Measurements from ENCODE around the gene AK9.

AK9 gene

GRCh38 chr6:109695468-109695867 is 4.5 kb upstream of the AK9 start:
- DNase-seq = no peak

- no peak for DNase-seq
Observed at GRCh38 chr6:109693111-109693510, 2.1 kb upstream of the AK9 start.

GRCh38 chr6:109690373-109690736 is 647 bp downstream of the AK9 start:
- DNase-seq = peak; percentile 69

GRCh38 chr6:109687271-109687761 is 3.7 kb downstream of the AK9 start:
- peak; percentile 64 for DNase-seq

GRCh38 chr6:109686566-109687265 is 4.3 kb downstream of the AK9 start:
- no peak for DNase-seq

- DNase-seq = peak; percentile 83
Observed at GRCh38 chr6:109678661-109679505, 12.1 kb downstream of the AK9 start.

- DNase-seq = peak; percentile 49
Observed at GRCh38 chr6:109678240-109678639, 12.8 kb downstream of the AK9 start.

GRCh38 chr6:109676724-109677123 is 14.3 kb downstream of the AK9 start:
- DNase-seq = no peak

GRCh38 chr6:109672839-109673238 is 18.2 kb downstream of the AK9 start:
- DNase-seq = no peak

GRCh38 chr6:109672175-109672574 is 18.8 kb downstream of the AK9 start:
- DNase-seq = no peak

GRCh38 chr6:109671733-109672132 is 19.3 kb downstream of the AK9 start:
- no peak for DNase-seq

- no peak for DNase-seq
Observed at GRCh38 chr6:109669811-109670210, 21.2 kb downstream of the AK9 start.

- DNase-seq = no peak
Observed at GRCh38 chr6:109662192-109662591, 28.8 kb downstream of the AK9 start.

- no peak for DNase-seq
Observed at GRCh38 chr6:109660526-109661320, 30.3 kb downstream of the AK9 start.

- DNase-seq = no peak
Observed at GRCh38 chr6:109655761-109656262, 35.2 kb downstream of the AK9 start.

GRCh38 chr6:109653264-109653663 is 37.7 kb downstream of the AK9 start:
- no peak for DNase-seq

- no peak for DNase-seq
Observed at GRCh38 chr6:109644131-109644530, 46.9 kb downstream of the AK9 start.

- no peak for DNase-seq
Observed at GRCh38 chr6:109632405-109632804, 58.6 kb downstream of the AK9 start.

- DNase-seq = no peak
Observed at GRCh38 chr6:109631403-109631802, 59.6 kb downstream of the AK9 start.

GRCh38 chr6:109628158-109629000 is 62.6 kb downstream of the AK9 start:
- DNase-seq = no peak

GRCh38 chr6:109626311-109626710 is 64.7 kb downstream of the AK9 start:
- DNase-seq = no peak

- no peak for DNase-seq
Observed at GRCh38 chr6:109625199-109625598, 65.8 kb downstream of the AK9 start.
